Embryonic facial prominence (tissue), 1 donor: ENCODE data around the gene SLC26A9.
"Not testable (repeated sequence)": the region's sequence is repeated elsewhere in the genome, so short reads cannot be mapped to it uniquely, and the experiment has no call there.

Experiments used
- DNase-seq: peaks from one replicate; pipeline ENCODE4 v3.0.0-alpha.2; 2016; ENCODE audit errors: extremely low spot score

The SLC26A9 gene

DNA sequence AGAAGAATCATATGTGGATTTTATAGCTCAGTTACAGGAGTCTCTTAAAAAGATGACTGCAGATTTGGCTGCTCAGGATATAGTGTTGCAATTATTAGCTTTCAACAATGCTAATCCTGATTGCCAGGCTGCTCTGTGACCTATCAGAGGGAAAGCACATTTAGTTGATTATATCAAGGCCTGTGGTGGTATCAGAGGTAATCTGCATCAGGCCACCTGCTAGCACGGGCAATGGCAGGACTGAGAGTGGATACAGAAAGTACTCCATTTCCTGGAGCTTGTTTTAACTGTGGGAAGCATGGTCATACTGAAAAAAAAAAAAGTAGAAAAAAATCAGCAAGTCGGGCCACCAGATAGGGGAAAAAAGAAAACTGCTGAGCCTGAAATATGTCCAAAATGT is 51.1 kb downstream of the SLC26A9 start:
- not testable (repeated sequence) for DNase-seq

GRCh38 chr1:205891481-205891880 is 51.8 kb downstream of the SLC26A9 start:
- not testable (repeated sequence) for DNase-seq

DNA sequence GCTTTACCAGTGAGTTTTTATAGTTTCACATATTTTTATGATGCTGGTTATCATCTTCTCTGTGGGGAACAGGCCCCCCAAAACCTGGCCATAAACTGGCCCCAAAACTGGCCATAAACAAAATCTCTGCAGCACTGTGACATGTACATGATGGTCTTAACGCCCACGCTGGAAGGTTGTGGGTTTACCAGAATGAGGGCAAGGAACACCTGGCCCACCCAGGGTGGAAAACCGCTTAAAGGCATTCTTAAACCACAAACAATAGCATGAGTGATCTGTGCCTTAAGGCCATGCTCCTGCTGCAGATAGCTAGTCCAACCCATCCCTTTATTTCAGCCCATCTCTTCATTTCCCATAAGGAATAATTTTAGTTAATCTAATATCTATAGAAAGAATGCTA is 52.6 kb downstream of the SLC26A9 start:
- not testable (repeated sequence) for DNase-seq

DNA sequence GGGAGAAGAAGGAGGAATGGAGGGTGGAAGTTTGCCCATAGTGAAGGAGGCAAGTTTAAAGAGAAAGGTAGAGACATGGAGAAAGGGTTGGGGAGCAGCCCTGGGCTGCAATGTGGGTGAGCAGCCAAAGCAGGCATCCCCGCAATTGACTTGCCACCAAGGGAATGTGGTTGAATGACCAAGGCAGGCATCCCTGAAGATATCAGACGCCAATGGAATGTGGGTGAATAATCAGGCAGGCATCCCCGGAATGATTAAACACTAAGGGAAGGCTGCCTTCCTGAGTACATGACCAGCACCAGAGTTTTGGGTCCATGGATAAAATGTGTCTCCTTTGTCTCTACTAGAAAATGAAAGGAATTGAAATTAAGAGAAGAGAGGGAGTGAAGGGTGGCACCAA is 53.5 kb downstream of the SLC26A9 start:
- not testable (repeated sequence) for DNase-seq

- not testable (repeated sequence) for DNase-seq
These were observed 54.2 kb downstream of the SLC26A9 start for GRCh38 chr1:205889006-205889405.

GRCh38 chr1:205883792-205884191 is 59.5 kb downstream of the SLC26A9 start:
- DNase-seq = no peak

DNA sequence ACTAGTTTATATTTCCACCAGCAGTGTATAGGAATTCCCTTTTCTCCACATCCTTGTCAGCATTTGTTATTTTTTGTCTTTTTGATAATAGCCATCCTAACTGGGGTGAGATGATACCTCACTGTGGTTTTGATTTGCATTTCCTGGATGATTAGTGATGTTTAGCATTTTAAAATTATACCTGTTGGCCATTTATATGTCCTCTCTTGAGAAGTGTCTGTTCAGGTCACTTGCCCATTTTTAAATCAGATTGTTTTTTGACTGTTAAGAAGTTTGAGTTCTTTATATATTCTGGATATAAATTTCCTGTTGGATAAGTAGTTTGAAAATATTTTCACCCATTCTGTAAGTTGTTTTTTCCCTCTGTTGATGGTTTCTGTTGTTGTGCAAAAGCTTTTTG is 62.3 kb downstream of the SLC26A9 start:
- DNase-seq = no peak

DNA sequence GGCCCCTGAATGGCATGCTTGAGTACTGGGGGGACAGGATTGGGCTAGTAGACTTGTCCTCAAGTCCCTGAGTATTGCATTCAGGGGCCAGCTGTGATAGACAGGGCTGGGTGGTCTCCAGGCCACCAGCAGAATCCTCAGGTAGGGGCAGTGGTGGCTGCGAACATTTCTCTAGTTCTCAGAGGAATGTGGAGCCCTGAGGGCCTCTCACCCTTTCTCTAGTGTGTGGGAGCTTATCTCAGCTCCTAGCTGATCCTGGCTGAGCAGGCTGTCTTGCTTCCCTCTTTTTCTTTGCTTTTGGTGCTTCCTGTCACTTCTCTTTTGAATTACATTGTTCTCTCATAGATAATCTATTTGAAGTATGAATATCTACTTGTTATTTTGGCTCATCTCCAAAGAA is 63.3 kb downstream of the SLC26A9 start:
- DNase-seq = no peak

DNA sequence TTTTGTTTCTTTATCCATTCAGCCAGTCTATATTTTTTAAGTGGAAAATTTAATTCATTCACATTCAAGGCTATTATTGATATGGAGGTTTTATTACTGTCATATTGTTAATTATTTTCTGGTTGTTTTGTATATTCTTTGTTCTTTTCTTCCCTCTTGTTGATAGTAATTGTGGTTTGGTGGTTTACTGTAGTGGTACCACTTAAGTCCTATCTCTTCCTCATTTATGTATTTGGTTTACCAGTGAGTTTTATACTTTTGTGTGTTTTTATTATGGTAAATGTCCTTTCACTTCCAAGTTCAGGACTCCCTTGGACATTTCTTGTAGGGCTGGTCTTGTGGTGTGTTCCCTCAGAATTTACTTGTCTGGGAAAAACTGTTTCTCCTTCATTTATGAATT is 65.2 kb downstream of the SLC26A9 start:
- DNase-seq = no peak

DNA sequence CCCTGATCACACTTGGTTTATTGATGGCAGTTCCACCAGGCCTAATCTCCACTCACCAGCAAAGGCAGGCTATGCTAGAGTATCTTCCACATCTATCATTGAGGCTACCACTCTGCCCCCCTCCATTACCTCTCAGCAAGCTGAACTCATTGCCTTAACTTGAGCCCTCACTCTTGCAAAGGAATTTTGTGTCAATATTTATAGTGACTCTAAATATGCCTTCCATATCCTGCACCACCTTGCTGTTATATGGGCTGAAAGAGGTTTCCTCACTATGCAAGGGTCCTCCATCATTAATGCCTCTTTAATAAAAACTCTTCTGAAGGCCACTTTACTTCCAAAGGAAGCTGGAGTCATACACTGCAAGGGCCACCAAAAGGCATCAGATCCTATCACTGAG is 70.1 kb downstream of the SLC26A9 start:
- DNase-seq = not testable (repeated sequence)

- DNase-seq = no peak
These were observed 73.0 kb downstream of the SLC26A9 start for GRCh38 chr1:205870236-205870635.
